ENCODE results near the gene CCDC191.

- peak; percentile 23 for TF ChIP-seq CTCF (IDR thresholded peaks at IDR 0.05; ENCODE audit: insufficient read depth, low read length, poor library complexity, severe bottlenecking)
- TF ChIP-seq EZH2phosphoT487 (conservative IDR thresholded peaks at IDR 0.05; ENCODE audit: low read length): no peak
Observed at GRCh38 chr3:114005481-114005880, 50.8 kb downstream of the CCDC191 start.
